Subcutaneous adipose tissue (tissue), 4 donors: ENCODE results near the gene PLEKHO2. TPM values are rescaled to one million over a fixed set of nuclear protein-coding genes. Genes with fewer than 3 reads are reported as not detected.

Experiments
- CTCF ChIP-seq: fragments of 450-650 bp; IDR thresholded peaks from one replicate; pipeline ENCODE4 v1.5.1; 2016; ENCODE audit warnings: low read depth, mild to moderate bottlenecking, control low read depth, antibody characterized with exemption, moderate library complexity
- total RNA-seq, 4 donors: library from RNA; depleted of rRNA; stranded (reverse); fragments of >200 nt; gene quantifications; one replicate each; pipeline ENCODE4 v1.1.0, GENCODE V29; 2016

The PLEKHO2 gene
- total RNA-seq, 4 donors from 2014 or later: 31.3 to 54.7 (median 36.5) TPM

GRCh38 chr15:64901141-64901540 is 59.4 kb downstream of the PLEKHO2 start:
- no peak for TF ChIP-seq CTCF

- TF ChIP-seq CTCF: no peak
Measured at GRCh38 chr15:64901914-64902313, 60.2 kb downstream of the PLEKHO2 start.

GRCh38 chr15:64902863-64903262 is 61.1 kb downstream of the PLEKHO2 start:
- no peak for TF ChIP-seq CTCF

GRCh38 chr15:64903326-64903950 is 61.7 kb downstream of the PLEKHO2 start:
- no peak for TF ChIP-seq CTCF

- TF ChIP-seq CTCF: no peak
Measured at GRCh38 chr15:64904189-64904588, 62.5 kb downstream of the PLEKHO2 start.

GRCh38 chr15:64905119-64905831 is 63.6 kb downstream of the PLEKHO2 start:
- no peak for TF ChIP-seq CTCF

- TF ChIP-seq CTCF: no peak
Measured at GRCh38 chr15:64905941-64906340, 64.2 kb downstream of the PLEKHO2 start.
